ENCODE results near the gene SMPX. TPM values are rescaled to one million over a fixed set of nuclear protein-coding genes. Genes with fewer than 3 reads are reported as not detected.

The SMPX gene
- polyA plus RNA-seq, 1 donor (not counting 4 experiments of a cell fraction or from before 2014, with no cell fraction given) = not detected

DNA sequence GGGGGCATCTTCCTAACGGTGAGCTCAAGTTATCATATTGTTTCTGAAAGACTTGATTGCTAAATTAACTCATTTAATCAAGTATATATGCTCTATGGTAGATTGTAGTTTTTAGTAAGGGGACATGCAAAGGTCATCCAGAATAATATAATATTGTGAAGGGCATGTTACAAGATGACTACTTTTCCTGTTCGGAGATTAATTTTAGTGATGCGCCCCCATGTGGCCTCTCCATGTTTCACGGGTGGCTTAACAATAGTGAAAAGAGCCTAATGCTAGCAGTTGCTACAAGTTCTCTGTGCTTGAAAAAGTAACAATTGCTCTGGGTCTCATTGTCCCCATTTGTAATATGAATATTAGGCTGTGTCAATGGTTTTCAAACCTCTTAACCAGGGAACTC lies 12.2 kb downstream of the SMPX start:
- no peak for TF ChIP-seq EZH2 (IDR thresholded peaks at IDR 0.05; ENCODE audit: low read length)
- TF ChIP-seq, protein P1, sequence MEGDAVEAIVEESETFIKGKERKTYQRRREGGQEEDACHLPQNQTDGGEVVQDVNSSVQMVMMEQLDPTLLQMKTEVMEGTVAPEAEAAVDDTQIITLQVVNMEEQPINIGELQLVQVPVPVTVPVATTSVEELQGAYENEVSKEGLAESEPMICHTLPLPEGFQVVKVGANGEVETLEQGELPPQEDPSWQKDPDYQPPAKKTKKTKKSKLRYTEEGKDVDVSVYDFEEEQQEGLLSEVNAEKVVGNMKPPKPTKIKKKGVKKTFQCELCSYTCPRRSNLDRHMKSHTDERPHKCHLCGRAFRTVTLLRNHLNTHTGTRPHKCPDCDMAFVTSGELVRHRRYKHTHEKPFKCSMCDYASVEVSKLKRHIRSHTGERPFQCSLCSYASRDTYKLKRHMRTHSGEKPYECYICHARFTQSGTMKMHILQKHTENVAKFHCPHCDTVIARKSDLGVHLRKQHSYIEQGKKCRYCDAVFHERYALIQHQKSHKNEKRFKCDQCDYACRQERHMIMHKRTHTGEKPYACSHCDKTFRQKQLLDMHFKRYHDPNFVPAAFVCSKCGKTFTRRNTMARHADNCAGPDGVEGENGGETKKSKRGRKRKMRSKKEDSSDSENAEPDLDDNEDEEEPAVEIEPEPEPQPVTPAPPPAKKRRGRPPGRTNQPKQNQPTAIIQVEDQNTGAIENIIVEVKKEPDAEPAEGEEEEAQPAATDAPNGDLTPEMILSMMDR (optimal IDR thresholded peaks at IDR 0.05 in 1 of 3, IDR thresholded peaks at IDR 0.05 in 1 of 3, conservative IDR thresholded peaks at IDR 0.05 in 1 of 3; ENCODE audit: extremely low read depth in 1 of 3, insufficient read depth in 2 of 3, low read length in 3 of 3) = peak; percentile 44 to 62 (median 56)
- Histone ChIP-seq H3K79me2 (ENCODE audit: control insufficient read depth, insufficient read depth, low read length) (no peaks in the 10 kb centered on the region), H3K9me3 (ENCODE audit: control insufficient read depth, low read depth, low read length) (no peaks in the 10 kb centered on the region), H2AFZ (ENCODE audit: control insufficient read depth, low read length) (no peak overlapping the region), H3K27me3 (ENCODE audit: control insufficient read depth, extremely low read depth, insufficient read depth, low read length) (no peaks in the 10 kb centered on the region), H4K20me1 (ENCODE audit: control insufficient read depth, extremely low read depth, insufficient read depth, low read length) (no peaks in the 10 kb centered on the region), H3K9me1 (ENCODE audit: control insufficient read depth, extremely low read depth, insufficient read depth, low read length) (no peaks in the 10 kb centered on the region), H3K36me3 (ENCODE audit: control insufficient read depth in 2 of 2, extremely low read depth in 1 of 2, insufficient read depth in 2 of 2, low read length in 2 of 2) (no peaks in the 10 kb centered on the region), H3K4me2 (ENCODE audit: control insufficient read depth, extremely low read depth, insufficient read depth, low read depth, low read length) (no peak overlapping the region), H3K9ac (ENCODE audit: control insufficient read depth, extremely low read depth, insufficient read depth, low read length) (no peak overlapping the region), H3K4me3 (ENCODE audit: control insufficient read depth in 2 of 3, extremely low read depth in 1 of 3, insufficient read depth in 2 of 3, low read depth in 1 of 3, low read length in 3 of 3) (no peak overlapping the region), H3K27ac (ENCODE audit: control insufficient read depth, insufficient read depth, low read length) (no peak overlapping the region), H3K4me1 (ENCODE audit: control insufficient read depth, extremely low read depth, insufficient read depth, low read length) (no peaks in the 10 kb centered on the region)
- DNase-seq (ENCODE audit: low read depth, low spot score) (no peak), FAIRE-seq (peak; percentile 41)
- dilution Hi-C loops (cut with MboI; ENCODE audit: extremely low pct_ligation_motif_present, low sequenced_read_pairs) = no loop called here

DNA sequence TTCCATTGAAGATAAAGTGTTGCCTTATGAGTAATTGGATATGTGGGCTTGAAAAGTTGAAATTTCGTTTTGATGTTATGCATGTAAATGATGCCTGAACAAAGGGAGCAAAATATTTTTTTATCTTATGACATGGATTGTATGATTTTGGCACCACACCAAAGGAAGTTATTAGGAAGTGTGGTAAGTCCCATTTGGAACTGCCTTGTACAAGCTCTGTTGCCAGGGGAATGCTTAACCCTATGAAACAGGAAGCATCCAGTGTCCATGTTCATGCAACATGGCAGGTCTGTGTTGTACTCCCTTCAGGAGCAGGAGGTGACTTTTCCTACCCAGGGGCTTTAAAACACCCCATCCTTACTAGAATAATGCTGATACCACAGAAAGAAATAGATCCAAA lies 13.2 kb downstream of the SMPX start:
- Histone ChIP-seq H3K4me2 (ENCODE audit: control insufficient read depth, extremely low read depth, insufficient read depth, low read depth, low read length) (no peak overlapping the region), H3K27me3 (ENCODE audit: control insufficient read depth, extremely low read depth, insufficient read depth, low read length) (no peaks in the 10 kb centered on the region), H3K4me1 (ENCODE audit: control insufficient read depth, extremely low read depth, insufficient read depth, low read length) (no peaks in the 10 kb centered on the region), H3K4me3 (ENCODE audit: control insufficient read depth in 2 of 3, extremely low read depth in 1 of 3, insufficient read depth in 2 of 3, low read depth in 1 of 3, low read length in 3 of 3) (no peak overlapping the region), H3K27ac (ENCODE audit: control insufficient read depth, insufficient read depth, low read length) (no peak overlapping the region), H3K79me2 (ENCODE audit: control insufficient read depth, insufficient read depth, low read length) (no peaks in the 10 kb centered on the region), H3K9me3 (ENCODE audit: control insufficient read depth, low read depth, low read length) (no peaks in the 10 kb centered on the region), H3K9ac (ENCODE audit: control insufficient read depth, extremely low read depth, insufficient read depth, low read length) (no peak overlapping the region), H4K20me1 (ENCODE audit: control insufficient read depth, extremely low read depth, insufficient read depth, low read length) (no peaks in the 10 kb centered on the region), H3K36me3 (ENCODE audit: control insufficient read depth in 2 of 2, extremely low read depth in 1 of 2, insufficient read depth in 2 of 2, low read length in 2 of 2) (no peaks in the 10 kb centered on the region), H2AFZ (ENCODE audit: control insufficient read depth, low read length) (no peak overlapping the region), H3K9me1 (ENCODE audit: control insufficient read depth, extremely low read depth, insufficient read depth, low read length) (no peaks in the 10 kb centered on the region)
- no peak for FAIRE-seq
- dilution Hi-C loops (cut with MboI; ENCODE audit: extremely low pct_ligation_motif_present, low sequenced_read_pairs) = no loop called here
- TF ChIP-seq, protein P1 (optimal IDR thresholded peaks at IDR 0.05 in 1 of 3, IDR thresholded peaks at IDR 0.05 in 1 of 3, conservative IDR thresholded peaks at IDR 0.05 in 1 of 3; ENCODE audit: extremely low read depth in 1 of 3, insufficient read depth in 2 of 3, low read length in 3 of 3) = no peak
- TF ChIP-seq EZH2 (IDR thresholded peaks at IDR 0.05; ENCODE audit: low read length) = no peak
- DNase-seq (ENCODE audit: low read depth, low spot score) = no peak
